ENCODE data around the gene DCST1.
"Not testable (repeated sequence)": the region's sequence is repeated elsewhere in the genome, so short reads cannot be mapped to it uniquely, and the experiment has no call there.

DCST1 gene

DNA sequence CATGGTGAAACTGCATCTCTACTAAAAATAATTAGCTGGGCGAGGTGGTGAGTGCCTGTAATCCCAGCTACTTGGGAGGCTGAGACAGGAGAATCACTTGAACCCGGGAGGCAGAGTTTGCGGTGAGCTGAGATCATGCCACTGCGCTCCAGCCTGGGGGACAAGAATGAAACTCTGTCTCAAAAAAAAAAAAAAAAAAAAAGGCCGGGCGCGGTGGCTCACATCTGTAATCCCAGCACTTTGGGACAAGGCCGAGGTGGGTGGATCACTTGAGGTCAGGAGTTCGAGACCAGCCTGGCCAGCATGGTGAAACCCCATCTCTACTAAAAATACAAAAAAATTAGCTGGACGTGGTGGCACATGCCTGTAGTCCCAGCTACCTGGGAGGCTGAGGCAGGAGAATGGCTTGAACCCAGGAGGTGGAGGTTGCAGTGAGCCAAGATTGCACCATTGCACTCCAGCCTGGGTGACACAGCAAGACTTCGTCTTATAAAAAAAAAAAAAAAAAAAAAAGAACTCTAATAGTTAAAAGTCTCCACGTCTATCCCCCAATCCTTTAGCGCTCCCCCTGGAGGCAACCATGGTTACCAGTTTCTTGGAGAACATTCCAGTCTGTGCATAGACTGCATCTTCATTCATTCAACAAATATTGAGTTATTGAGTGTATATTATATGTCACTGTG lies 38.2 kb upstream of the DCST1 start:
- H3K4me1 ChIP-seq (ENCODE audit: control insufficient read depth, low read depth, low read length); H2BK120ac ChIP-seq (ENCODE audit: low read depth, low read length); H2BK15ac ChIP-seq (replicated peaks; ENCODE audit: low read depth); H3K4ac ChIP-seq (ENCODE audit: low read depth, low read length); H4K5ac ChIP-seq (ENCODE audit: low read length); H3K56ac ChIP-seq (ENCODE audit: low read length); H3K4me3 ChIP-seq (ENCODE audit: low read length); H4K8ac ChIP-seq (ENCODE audit: low read depth, low read length); H3K4me2 ChIP-seq (ENCODE audit: low read length); H3K36me3 ChIP-seq (ENCODE audit: control insufficient read depth, insufficient read depth, low read length); H2AK5ac ChIP-seq (ENCODE audit: low read length); H3K27me3 ChIP-seq (ENCODE audit: insufficient read depth, low read length, poor library complexity); H3K79me2 ChIP-seq (ENCODE audit: control insufficient read depth, insufficient read depth, low read length); H3K9ac ChIP-seq (ENCODE audit: low read length); H3K23ac ChIP-seq (ENCODE audit: low read length); H3K18ac ChIP-seq (ENCODE audit: low read length); H2BK5ac ChIP-seq (ENCODE audit: low read length); H3K27ac ChIP-seq (ENCODE audit: low read depth, low read length); H3K79me1 ChIP-seq (ENCODE audit: low read length): not testable (repeated sequence)
- DNase-seq, result peak; percentile 67
- WGBS (ENCODE audit: extremely low coverage, insufficient coverage, low lambda C conversion rate), result no CpG with 5 or more reads among the region's 13 CpGs

DNA sequence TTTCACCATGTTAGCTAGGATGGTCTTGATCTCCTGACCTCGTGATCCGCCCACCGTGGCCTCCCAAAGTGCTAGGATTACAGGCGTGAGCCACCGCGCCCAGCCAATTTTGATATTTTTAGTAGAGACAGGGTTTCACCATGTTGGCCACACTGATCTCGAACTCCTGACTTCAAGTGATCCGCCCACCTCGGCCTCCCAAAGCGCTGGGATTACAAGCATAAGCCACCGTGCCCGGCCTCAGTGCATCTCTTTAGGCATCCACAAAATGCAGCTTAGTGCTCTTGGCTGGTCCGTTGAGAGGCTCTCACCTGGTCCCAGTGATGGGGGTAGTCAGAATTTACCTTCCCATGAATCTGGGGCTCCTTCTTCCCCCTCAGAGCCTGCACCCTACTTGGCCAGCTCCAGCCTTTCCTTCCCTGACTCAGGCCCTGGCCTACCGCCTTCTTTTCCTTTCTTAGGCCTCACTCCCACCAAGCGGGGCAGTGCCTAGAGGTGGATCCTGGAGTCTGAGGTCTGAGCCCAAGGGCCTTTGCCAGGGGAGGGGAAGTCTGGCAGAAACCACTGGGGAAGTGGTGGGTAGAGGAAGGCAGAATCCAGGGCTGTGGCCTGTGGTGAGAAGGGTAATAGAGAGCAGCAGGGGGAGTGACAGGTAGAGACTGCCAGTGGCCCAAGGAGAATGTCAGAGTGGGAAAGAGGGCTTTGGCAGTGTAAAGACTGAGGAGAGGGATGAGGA lies 36.5 kb upstream of the DCST1 start:
- no peak overlapping the region for H2AK5ac ChIP-seq (ENCODE audit: low read length)
- no peaks in the 10 kb centered on the region for H3K79me2 ChIP-seq (ENCODE audit: control insufficient read depth, insufficient read depth, low read length)
- H3K56ac ChIP-seq (ENCODE audit: low read length), result no peak overlapping the region
- no peak overlapping the region for H4K8ac ChIP-seq (ENCODE audit: low read depth, low read length)
- H3K4me3 ChIP-seq (ENCODE audit: low read length), result no peak overlapping the region
- no peak overlapping the region for H2BK15ac ChIP-seq (replicated peaks; ENCODE audit: low read depth)
- H3K23ac ChIP-seq (ENCODE audit: low read length), result no peak overlapping the region
- H2BK120ac ChIP-seq (ENCODE audit: low read depth, low read length), result no peak overlapping the region
- no peaks in the 10 kb centered on the region for H3K4me1 ChIP-seq (ENCODE audit: control insufficient read depth, low read depth, low read length)
- H3K9ac ChIP-seq (ENCODE audit: low read length), result no peak overlapping the region
- WGBS (ENCODE audit: extremely low coverage, insufficient coverage, low lambda C conversion rate), result no CpG with 5 or more reads among the region's 15 CpGs
- H3K79me1 ChIP-seq (ENCODE audit: low read length), result no peaks in the 10 kb centered on the region
- DNase-seq, result no peak
- no peak overlapping the region for H3K27ac ChIP-seq (ENCODE audit: low read depth, low read length)
- H3K27me3 ChIP-seq (ENCODE audit: insufficient read depth, low read length, poor library complexity), result no peaks in the 10 kb centered on the region
- H3K36me3 ChIP-seq (ENCODE audit: control insufficient read depth, insufficient read depth, low read length), result no peaks in the 10 kb centered on the region
- H2BK5ac ChIP-seq (ENCODE audit: low read length), result no peak overlapping the region
- H3K18ac ChIP-seq (ENCODE audit: low read length), result no peak overlapping the region
- no peak overlapping the region for H3K4ac ChIP-seq (ENCODE audit: low read depth, low read length)
- no peak overlapping the region for H3K4me2 ChIP-seq (ENCODE audit: low read length)
- no peak overlapping the region for H4K5ac ChIP-seq (ENCODE audit: low read length)

DNA sequence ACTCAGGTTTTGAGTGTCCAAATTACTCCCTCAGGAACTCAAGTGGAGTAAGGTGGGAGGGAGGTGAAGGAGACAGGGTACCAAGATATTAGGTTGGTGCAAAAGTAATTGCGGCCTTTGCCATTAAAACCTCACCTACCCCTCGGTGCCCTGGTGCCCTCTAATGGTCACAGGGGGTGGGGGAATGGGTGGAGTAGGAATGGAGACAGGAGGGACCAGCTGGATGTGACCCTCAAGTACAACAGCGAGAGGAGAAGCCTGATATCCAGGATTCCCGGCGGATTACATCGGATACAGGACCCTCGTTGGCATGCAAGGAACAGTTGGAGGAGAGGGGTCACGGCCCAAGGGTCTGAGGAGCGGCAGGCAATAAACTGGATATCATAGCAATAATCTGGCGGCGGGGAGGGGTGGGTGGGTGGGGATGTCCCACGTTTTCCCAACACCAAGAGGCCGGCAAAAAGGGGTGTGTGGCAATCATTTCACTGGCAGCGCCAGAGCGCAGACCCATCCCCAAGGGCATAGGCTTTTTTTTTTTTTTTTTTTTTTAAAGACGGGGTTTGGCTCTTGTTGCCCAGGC lies 35.3 kb upstream of the DCST1 start:
- no CpG with 5 or more reads among the region's 16 CpGs for WGBS (ENCODE audit: extremely low coverage, insufficient coverage, low lambda C conversion rate)
- no peak overlapping the region for H2BK5ac ChIP-seq (ENCODE audit: low read length)
- no peaks in the 10 kb centered on the region for H3K4me1 ChIP-seq (ENCODE audit: control insufficient read depth, low read depth, low read length)
- H2BK15ac ChIP-seq (replicated peaks; ENCODE audit: low read depth), result no peak overlapping the region
- no peak overlapping the region for H3K9ac ChIP-seq (ENCODE audit: low read length)
- no peak overlapping the region for H3K56ac ChIP-seq (ENCODE audit: low read length)
- no peak overlapping the region for H3K18ac ChIP-seq (ENCODE audit: low read length)
- no peaks in the 10 kb centered on the region for H3K36me3 ChIP-seq (ENCODE audit: control insufficient read depth, insufficient read depth, low read length)
- H4K8ac ChIP-seq (ENCODE audit: low read depth, low read length), result no peak overlapping the region
- H3K79me1 ChIP-seq (ENCODE audit: low read length), result no peaks in the 10 kb centered on the region
- no peak overlapping the region for H2AK5ac ChIP-seq (ENCODE audit: low read length)
- H3K4me2 ChIP-seq (ENCODE audit: low read length), result no peak overlapping the region
- DNase-seq, result no peak
- H3K4me3 ChIP-seq (ENCODE audit: low read length), result no peak overlapping the region
- H3K23ac ChIP-seq (ENCODE audit: low read length), result no peak overlapping the region
- no peak overlapping the region for H3K4ac ChIP-seq (ENCODE audit: low read depth, low read length)
- H3K79me2 ChIP-seq (ENCODE audit: control insufficient read depth, insufficient read depth, low read length), result peaks cover 5% of the 10 kb centered on the region
- H3K27me3 ChIP-seq (ENCODE audit: insufficient read depth, low read length, poor library complexity), result no peaks in the 10 kb centered on the region
- H4K5ac ChIP-seq (ENCODE audit: low read length), result no peak overlapping the region
- no peak overlapping the region for H2BK120ac ChIP-seq (ENCODE audit: low read depth, low read length)
- H3K27ac ChIP-seq (ENCODE audit: low read depth, low read length), result no peak overlapping the region

DNA sequence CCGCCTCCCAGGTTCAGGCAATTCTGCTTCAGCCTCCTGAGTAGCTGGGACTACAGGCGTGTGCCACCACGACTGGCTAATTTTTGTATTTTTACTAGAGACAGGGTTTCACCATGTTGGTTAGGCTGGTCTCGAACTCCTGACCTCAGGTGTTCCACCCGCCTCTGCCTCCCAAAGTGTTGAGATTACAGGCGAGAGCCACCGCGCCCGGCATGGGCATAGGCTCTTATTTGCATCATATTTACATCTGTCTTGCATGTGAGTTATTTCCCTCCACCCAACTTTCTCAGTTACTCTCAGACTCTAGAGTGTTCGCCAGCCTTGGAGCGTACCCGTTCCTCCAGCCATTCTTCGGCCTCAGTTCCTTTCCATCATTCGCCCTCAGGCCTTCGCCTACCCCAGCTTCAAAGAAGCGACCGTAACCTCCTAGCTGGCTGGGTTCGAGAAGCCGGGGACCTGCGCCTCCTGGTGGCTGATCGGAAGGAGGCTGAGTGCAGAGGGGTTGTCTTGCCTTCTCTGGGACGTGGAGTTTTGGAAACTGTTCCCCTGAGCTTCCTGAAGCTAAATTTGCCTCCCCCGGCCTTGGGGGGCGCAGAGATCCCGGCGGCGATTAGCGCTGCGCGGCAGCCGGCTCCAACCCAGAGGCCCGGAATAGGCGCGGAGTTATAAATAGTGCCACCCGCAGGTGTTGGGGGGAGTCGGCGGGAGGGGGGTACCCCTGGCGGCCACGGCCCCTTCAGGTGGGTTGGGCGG lies 34.6 kb upstream of the DCST1 start:
- H4K8ac ChIP-seq (ENCODE audit: low read depth, low read length), result no peak overlapping the region

DNA sequence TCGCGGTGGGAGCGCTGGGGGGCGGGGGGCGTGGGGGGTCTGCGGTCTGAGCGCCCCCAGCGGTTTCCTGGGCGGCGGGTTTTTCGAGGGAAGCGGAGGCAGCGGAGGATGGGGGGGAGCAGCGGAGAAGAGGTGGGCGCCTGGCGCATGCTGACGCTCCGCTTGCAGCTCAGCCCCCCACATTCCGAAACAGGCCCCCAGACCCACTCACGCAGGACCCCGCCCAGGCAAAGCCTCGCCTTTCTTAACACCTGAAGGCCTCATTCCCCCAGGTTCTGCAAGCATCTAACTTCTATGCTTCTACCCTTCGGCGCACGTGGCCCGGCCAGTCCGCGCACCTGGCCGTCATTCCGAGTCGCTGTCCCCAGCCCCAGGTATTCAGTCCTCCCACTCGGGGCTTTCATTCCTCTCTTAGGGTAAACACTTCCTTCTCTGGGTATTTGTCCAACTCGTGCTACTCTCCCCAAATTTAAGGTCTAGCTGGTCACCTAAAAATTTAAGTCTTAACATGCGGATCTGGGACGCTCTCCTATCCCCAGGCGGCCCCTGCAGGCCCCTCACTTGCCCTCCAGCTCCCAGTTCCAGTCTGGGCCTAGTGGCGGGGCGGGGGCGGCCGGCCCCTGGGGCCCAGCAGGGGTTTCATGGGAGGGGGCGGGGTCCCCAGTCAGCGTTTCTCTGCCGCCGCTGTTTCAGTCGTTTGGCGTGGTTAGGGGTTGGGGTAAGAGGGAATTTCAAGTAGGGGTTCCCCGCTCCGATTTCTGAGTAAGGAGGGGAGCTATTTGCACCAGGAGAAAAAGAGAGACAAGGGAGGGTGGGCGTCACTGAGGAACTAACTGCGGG lies 33.8 kb upstream of the DCST1 start:
- Histone ChIP-seq H2BK15ac (replicated peaks; ENCODE audit: low read depth) (no peak overlapping the region), H3K56ac (ENCODE audit: low read length) (peak overlapping the region; percentile 79), H2BK5ac (ENCODE audit: low read length) (peak overlapping the region; percentile 60), H3K4me1 (ENCODE audit: control insufficient read depth, low read depth, low read length) (peaks cover 6% of the 10 kb centered on the region), H3K27ac (ENCODE audit: low read depth, low read length) (peak overlapping the region; percentile 74), H3K79me2 (ENCODE audit: control insufficient read depth, insufficient read depth, low read length) (peaks cover 12% of the 10 kb centered on the region), H2AK5ac (ENCODE audit: low read length) (no peak overlapping the region), H3K4me2 (ENCODE audit: low read length) (peak overlapping the region; percentile 55), H3K79me1 (ENCODE audit: low read length) (peaks cover 5% of the 10 kb centered on the region), H3K4me3 (ENCODE audit: low read length) (peak overlapping the region; percentile 10), H3K18ac (ENCODE audit: low read length) (peak overlapping the region; percentile 95), H2BK120ac (ENCODE audit: low read depth, low read length) (peak overlapping the region; percentile 68), H3K27me3 (ENCODE audit: insufficient read depth, low read length, poor library complexity) (no peaks in the 10 kb centered on the region), H3K23ac (ENCODE audit: low read length) (no peak overlapping the region), H4K5ac (ENCODE audit: low read length) (no peak overlapping the region), H4K8ac (ENCODE audit: low read depth, low read length) (no peak overlapping the region), H3K36me3 (ENCODE audit: control insufficient read depth, insufficient read depth, low read length) (no peaks in the 10 kb centered on the region), H3K4ac (ENCODE audit: low read depth, low read length) (peak overlapping the region; percentile 71), H3K9ac (ENCODE audit: low read length) (peak overlapping the region; percentile 84)
- WGBS (ENCODE audit: extremely low coverage, insufficient coverage, low lambda C conversion rate), result no CpG with 5 or more reads among the region's 50 CpGs
- peak; percentile 85 for DNase-seq

More for the DNA sequence above, 34.6 kb upstream of the DCST1 start:
- Histone ChIP-seq H3K27me3 (ENCODE audit: insufficient read depth, low read length, poor library complexity) (no peaks in the 10 kb centered on the region), H2BK15ac (replicated peaks; ENCODE audit: low read depth) (no peak overlapping the region), H3K23ac (ENCODE audit: low read length) (no peak overlapping the region), H2AK5ac (ENCODE audit: low read length) (no peak overlapping the region), H3K56ac (ENCODE audit: low read length) (peak overlapping the region; percentile 77), H2BK5ac (ENCODE audit: low read length) (no peak overlapping the region), H3K4me3 (ENCODE audit: low read length) (no peak overlapping the region), H3K4me2 (ENCODE audit: low read length) (peak overlapping the region; percentile 39), H3K18ac (ENCODE audit: low read length) (peak overlapping the region; percentile 95), H3K79me2 (ENCODE audit: control insufficient read depth, insufficient read depth, low read length) (peaks cover 5% of the 10 kb centered on the region), H3K9ac (ENCODE audit: low read length) (peak overlapping the region; percentile 41), H3K36me3 (ENCODE audit: control insufficient read depth, insufficient read depth, low read length) (no peaks in the 10 kb centered on the region), H4K5ac (ENCODE audit: low read length) (no peak overlapping the region), H3K79me1 (ENCODE audit: low read length) (no peaks in the 10 kb centered on the region), H3K27ac (ENCODE audit: low read depth, low read length) (peak overlapping the region; percentile 35), H3K4ac (ENCODE audit: low read depth, low read length) (peak overlapping the region; percentile 71), H2BK120ac (ENCODE audit: low read depth, low read length) (peak overlapping the region; percentile 68), H3K4me1 (ENCODE audit: control insufficient read depth, low read depth, low read length) (no peaks in the 10 kb centered on the region)
- no CpG with 5 or more reads among the region's 40 CpGs for WGBS (ENCODE audit: extremely low coverage, insufficient coverage, low lambda C conversion rate)
- peak; percentile 95 for DNase-seq

Data from mesendoderm (in vitro differentiated cells).